PC-9 (cell line): ENCODE results near the gene LMCD1. TPM values are rescaled to one million over a fixed set of nuclear protein-coding genes. Genes with fewer than 3 reads are reported as not detected.

Experiments
- BruUV-seq: library from RNA; stranded (reverse); fragments of 400-500 nt; replicated peaks from 2 replicates; lab custom pipeline; 2021; lab: Mats Ljungman, UMichigan
- CTCF ChIA-PET: fragments of 300-600 bp; sonication (Branson Sonifier 250); formaldehyde crosslinking; loops from one replicate; lab custom pipeline; 2022; ENCODE audit warnings: antibody characterized with exemption; lab: Charles Lee
- POLR2A ChIA-PET: fragments of 300-600 bp; sonication (Branson Sonifier 250); formaldehyde crosslinking; loops from one replicate; lab custom pipeline; 2022; ENCODE audit warnings: antibody characterized with exemption; ENCODE audit not compliant: unreplicated experiment; lab: Charles Lee
- DNase-seq, 2 experiments: peaks; one replicate each; pipeline versions ENCODE4 v3.0.0 to v3.0.0-alpha.2; 2015 to 2022; ENCODE audit warnings: mixed read lengths in 1 of 2
- H2AFZ ChIP-seq: fragments of 200-600 bp; sonication (generic); 2 replicates; pipeline ENCODE4 v1.8.1; 2017; ENCODE audit warnings: antibody characterized with exemption
- H3F3A ChIP-seq: fragments of 200-600 bp; sonication (generic); 2 replicates; pipeline ENCODE4 v1.8.1; 2017; ENCODE audit warnings: antibody characterized with exemption, mild to moderate bottlenecking, low read depth; ENCODE audit not compliant: insufficient read depth
- H3K27ac ChIP-seq: fragments of 200-600 bp; sonication (generic); 2 replicates; pipeline ENCODE4 v1.6.1; 2016; ENCODE audit warnings: mixed run types
- H3K27me3 ChIP-seq: fragments of 200-600 bp; sonication (generic); 2 replicates; pipeline ENCODE4 v1.6.1; 2016; ENCODE audit warnings: low read depth, mixed run types; ENCODE audit not compliant: insufficient read depth
- H3K36me3 ChIP-seq: fragments of 200-600 bp; sonication (generic); 2 replicates; pipeline ENCODE4 v1.6.1; 2016; ENCODE audit warnings: low read depth, mixed run types
- H3K4me1 ChIP-seq: fragments of 200-600 bp; sonication (generic); replicated peaks from 2 replicates; pipeline ENCODE4 v1.6.1; 2016; ENCODE audit warnings: mixed run types; ENCODE audit not compliant: insufficient read depth
- H3K4me2 ChIP-seq: fragments of 200-600 bp; sonication (generic); 2 replicates; pipeline ENCODE4 v1.6.1; 2017; ENCODE audit warnings: mixed run types
- H3K4me3 ChIP-seq: fragments of 200-600 bp; sonication (generic); 2 replicates; pipeline ENCODE4 v1.6.1; 2016; ENCODE audit warnings: mixed run types
- H3K79me2 ChIP-seq: fragments of 200-600 bp; sonication (generic); 2 replicates; pipeline ENCODE4 v1.6.1; 2017; ENCODE audit warnings: low read depth, mixed run types
- H3K9me2 ChIP-seq: fragments of 200-600 bp; sonication (generic); 2 replicates; pipeline ENCODE4 v1.8.1; 2017; ENCODE audit warnings: mild to moderate bottlenecking; ENCODE audit not compliant: insufficient read depth
- H3K9me3 ChIP-seq: fragments of 200-600 bp; sonication (generic); 2 replicates; pipeline ENCODE4 v1.8.1; 2016; ENCODE audit warnings: low read depth; ENCODE audit not compliant: insufficient read depth
- H4K20me1 ChIP-seq: fragments of 200-600 bp; sonication (generic); 2 replicates; pipeline ENCODE4 v1.8.1; 2017; ENCODE audit not compliant: insufficient read depth
- CTCF ChIP-seq: fragments of 200-600 bp; sonication (generic); conservative IDR thresholded peaks from 2 replicates; pipeline ENCODE4 v1.6.1; 2017; ENCODE audit warnings: mixed run types, antibody characterized with exemption, mild to moderate bottlenecking, moderate library complexity
- EZH2 ChIP-seq: fragments of 200-600 bp; sonication (generic); IDR thresholded peaks from 2 replicates; pipeline ENCODE4 v1.8.0; 2017; ENCODE audit warnings: antibody characterized with exemption, low read depth
- intact Hi-C: fragments of 100-400 bp; cut with micrococcal nuclease; formaldehyde crosslinking; loops from one replicate; pipeline ENCODE4 v1.10.0; 2022; ENCODE audit not compliant: unreplicated experiment
- total RNA-seq: library from RNA; stranded (reverse); gene quantifications from 2 replicates; pipeline ENCODE4 v1.2.3, GENCODE V29; 2021

Gene LMCD1
- total RNA-seq, 1 experiment from 2014 or later: 10.3 TPM

GRCh38 chr3:8599146-8599545, 97.5 kb downstream of the LMCD1 start:
- ChIA-PET POLR2A (no interaction called here), CTCF (no interaction called here)
- Histone ChIP-seq H3K27me3 (no peaks in the 10 kb centered on the region), H3K4me1 (no peaks in the 10 kb centered on the region), H3F3A (no peaks in the 10 kb centered on the region), H4K20me1 (no peaks in the 10 kb centered on the region), H3K79me2 (no peaks in the 10 kb centered on the region), H3K27ac (no peak overlapping the region), H2AFZ (no peak overlapping the region), H3K4me3 (no peak overlapping the region), H3K36me3 (no peaks in the 10 kb centered on the region), H3K9me2 (no peaks in the 10 kb centered on the region), H3K4me2 (no peak overlapping the region), H3K9me3 (no peaks in the 10 kb centered on the region)
- intact Hi-C loops: no loop called here
- BruUV-seq: no TSS peak
- TF ChIP-seq CTCF (no peak), EZH2 (no peak)
- DNase-seq: no peak

GRCh38 chr3:8600457-8600856, 98.8 kb downstream of the LMCD1 start:
- Histone ChIP-seq H3K36me3 (no peaks in the 10 kb centered on the region), H3K9me3 (no peaks in the 10 kb centered on the region), H3F3A (no peaks in the 10 kb centered on the region), H3K27ac (no peak overlapping the region), H3K4me1 (no peaks in the 10 kb centered on the region), H3K9me2 (no peaks in the 10 kb centered on the region), H3K27me3 (no peaks in the 10 kb centered on the region), H3K4me3 (no peak overlapping the region), H3K79me2 (no peaks in the 10 kb centered on the region), H2AFZ (no peak overlapping the region), H4K20me1 (no peaks in the 10 kb centered on the region), H3K4me2 (no peak overlapping the region)
- ChIA-PET POLR2A (no interaction called here), CTCF (no interaction called here)
- intact Hi-C loops: no loop called here
- no TSS peak for BruUV-seq
- TF ChIP-seq EZH2 (no peak), CTCF (no peak)
- DNase-seq: no peak

GRCh38 chr3:8603115-8603710, 101.6 kb downstream of the LMCD1 start:
- intact Hi-C loops: no loop called here
- no peaks in the 10 kb centered on the region for H4K20me1 ChIP-seq
- no peaks in the 10 kb centered on the region for H3K4me1 ChIP-seq
- H3K9me2 ChIP-seq: no peaks in the 10 kb centered on the region
- H3K4me3 ChIP-seq: no peak overlapping the region
- no peaks in the 10 kb centered on the region for H3K79me2 ChIP-seq
- no peaks in the 10 kb centered on the region for H3K27me3 ChIP-seq
- no peak overlapping the region for H2AFZ ChIP-seq
- no peak overlapping the region for H3K4me2 ChIP-seq
- BruUV-seq: no TSS peak
- no peaks in the 10 kb centered on the region for H3F3A ChIP-seq
- H3K27ac ChIP-seq: no peak overlapping the region
- DNase-seq: no peak
- H3K9me3 ChIP-seq: no peaks in the 10 kb centered on the region
- no peak for TF ChIP-seq CTCF
- TF ChIP-seq EZH2: no peak
- no peaks in the 10 kb centered on the region for H3K36me3 ChIP-seq
- ChIA-PET CTCF (no interaction called here), POLR2A (no interaction called here)
